ENCODE results near the gene FBXL17.

GRCh38 chr5:107958861-107959260 is 423.0 kb downstream of the FBXL17 start:
- TF ChIP-seq, protein P1, sequence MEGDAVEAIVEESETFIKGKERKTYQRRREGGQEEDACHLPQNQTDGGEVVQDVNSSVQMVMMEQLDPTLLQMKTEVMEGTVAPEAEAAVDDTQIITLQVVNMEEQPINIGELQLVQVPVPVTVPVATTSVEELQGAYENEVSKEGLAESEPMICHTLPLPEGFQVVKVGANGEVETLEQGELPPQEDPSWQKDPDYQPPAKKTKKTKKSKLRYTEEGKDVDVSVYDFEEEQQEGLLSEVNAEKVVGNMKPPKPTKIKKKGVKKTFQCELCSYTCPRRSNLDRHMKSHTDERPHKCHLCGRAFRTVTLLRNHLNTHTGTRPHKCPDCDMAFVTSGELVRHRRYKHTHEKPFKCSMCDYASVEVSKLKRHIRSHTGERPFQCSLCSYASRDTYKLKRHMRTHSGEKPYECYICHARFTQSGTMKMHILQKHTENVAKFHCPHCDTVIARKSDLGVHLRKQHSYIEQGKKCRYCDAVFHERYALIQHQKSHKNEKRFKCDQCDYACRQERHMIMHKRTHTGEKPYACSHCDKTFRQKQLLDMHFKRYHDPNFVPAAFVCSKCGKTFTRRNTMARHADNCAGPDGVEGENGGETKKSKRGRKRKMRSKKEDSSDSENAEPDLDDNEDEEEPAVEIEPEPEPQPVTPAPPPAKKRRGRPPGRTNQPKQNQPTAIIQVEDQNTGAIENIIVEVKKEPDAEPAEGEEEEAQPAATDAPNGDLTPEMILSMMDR (IDR thresholded peaks at IDR 0.05; ENCODE audit: low read depth, low read length): no peak
- TF ChIP-seq EZH2phosphoT487 (IDR thresholded peaks at IDR 0.05; ENCODE audit: low read depth): no peak

All from OCI-LY3 (cell line).